H7 (cell line): ENCODE measurements around the gene EXOG. TPM values are rescaled to one million over a fixed set of nuclear protein-coding genes. Genes with fewer than 3 reads are reported as not detected.

ENCODE experiments used
- DNase-seq: peaks from one replicate; pipeline ENCODE4 v3.0.0; 2012
- H3K27me3 ChIP-seq: 2 replicates; pipeline ENCODE4 v1.6.0; 2011; ENCODE audit warnings: mild to moderate bottlenecking, low read length; ENCODE audit not compliant: control insufficient read depth, insufficient read depth
- H3K36me3 ChIP-seq: replicated peaks from 2 replicates; pipeline ENCODE4 v1.5.1; 2011; ENCODE audit warnings: low read length; ENCODE audit not compliant: control insufficient read depth, insufficient read depth
- H3K4me3 ChIP-seq: 2 replicates; pipeline ENCODE4 v1.5.1; 2011; ENCODE audit warnings: low read depth, mild to moderate bottlenecking, control low read depth, low read length, moderate library complexity; ENCODE audit not compliant: insufficient read depth
- total RNA-seq: library from RNA; depleted of rRNA; stranded (reverse); fragments of >200 nt; shearing (Covaris generic); gene quantifications from 2 replicates; pipeline ENCODE4 v1.2.3, GENCODE V29; 2014

The EXOG gene
- total RNA-seq, 1 experiment from 2014 or later, result 3.5 TPM

GRCh38 chr3:38553071-38553470 is 56.9 kb downstream of the EXOG start:
- no peaks in the 10 kb centered on the region for H3K36me3 ChIP-seq
- H3K4me3 ChIP-seq, result no peak overlapping the region
- H3K27me3 ChIP-seq, result no peaks in the 10 kb centered on the region
- no peak for DNase-seq

- H3K27me3 ChIP-seq, result no peaks in the 10 kb centered on the region
- no peak for DNase-seq
- no peak overlapping the region for H3K4me3 ChIP-seq
- H3K36me3 ChIP-seq, result no peaks in the 10 kb centered on the region
These were observed 58.1 kb downstream of the EXOG start for GRCh38 chr3:38554127-38554827.

- no peaks in the 10 kb centered on the region for H3K27me3 ChIP-seq
- no peaks in the 10 kb centered on the region for H3K36me3 ChIP-seq
- H3K4me3 ChIP-seq, result no peak overlapping the region
- no peak for DNase-seq
These were observed 59.2 kb downstream of the EXOG start for GRCh38 chr3:38555149-38555840.

GRCh38 chr3:38555926-38556325 is 59.8 kb downstream of the EXOG start:
- Histone ChIP-seq H3K4me3 (no peak overlapping the region), H3K36me3 (no peaks in the 10 kb centered on the region), H3K27me3 (no peaks in the 10 kb centered on the region)
- no peak for DNase-seq

GRCh38 chr3:38556640-38557358 is 60.7 kb downstream of the EXOG start:
- H3K4me3 ChIP-seq, result no peak overlapping the region
- H3K36me3 ChIP-seq, result no peaks in the 10 kb centered on the region
- DNase-seq, result no peak
- no peaks in the 10 kb centered on the region for H3K27me3 ChIP-seq

- Histone ChIP-seq H3K36me3 (no peaks in the 10 kb centered on the region), H3K27me3 (no peaks in the 10 kb centered on the region), H3K4me3 (no peak overlapping the region)
- no peak for DNase-seq
These were observed 62.7 kb downstream of the EXOG start for GRCh38 chr3:38558864-38559263.

- H3K4me3 ChIP-seq, result no peak overlapping the region
- no peak for DNase-seq
- H3K27me3 ChIP-seq, result no peaks in the 10 kb centered on the region
- H3K36me3 ChIP-seq, result no peaks in the 10 kb centered on the region
These were observed 64.1 kb downstream of the EXOG start for GRCh38 chr3:38560284-38560683.

- Histone ChIP-seq H3K36me3 (no peaks in the 10 kb centered on the region), H3K27me3 (no peaks in the 10 kb centered on the region), H3K4me3 (no peak overlapping the region)
- DNase-seq, result no peak
These were observed 65.0 kb downstream of the EXOG start for GRCh38 chr3:38560996-38561717.

GRCh38 chr3:38561746-38562466 is 65.8 kb downstream of the EXOG start:
- H3K36me3 ChIP-seq, result no peaks in the 10 kb centered on the region
- H3K4me3 ChIP-seq, result no peak overlapping the region
- no peak for DNase-seq
- no peaks in the 10 kb centered on the region for H3K27me3 ChIP-seq

GRCh38 chr3:38562467-38562925 is 66.4 kb downstream of the EXOG start:
- Histone ChIP-seq H3K27me3 (no peaks in the 10 kb centered on the region), H3K36me3 (no peaks in the 10 kb centered on the region), H3K4me3 (no peak overlapping the region)
- DNase-seq, result no peak

GRCh38 chr3:38563070-38563885 is 67.1 kb downstream of the EXOG start:
- Histone ChIP-seq H3K4me3 (no peak overlapping the region), H3K36me3 (no peaks in the 10 kb centered on the region), H3K27me3 (no peaks in the 10 kb centered on the region)
- no peak for DNase-seq

GRCh38 chr3:38563886-38564270 is 67.7 kb downstream of the EXOG start:
- Histone ChIP-seq H3K27me3 (no peaks in the 10 kb centered on the region), H3K36me3 (no peaks in the 10 kb centered on the region), H3K4me3 (no peak overlapping the region)
- DNase-seq, result no peak

- Histone ChIP-seq H3K4me3 (no peak overlapping the region), H3K27me3 (no peaks in the 10 kb centered on the region), H3K36me3 (no peaks in the 10 kb centered on the region)
- no peak for DNase-seq
These were observed 68.6 kb downstream of the EXOG start for GRCh38 chr3:38564631-38565338.
